DOHH2 (cell line): Measurements from ENCODE around the gene MUC13.

Experiments
- EZH2phosphoT487 ChIP-seq: fragments of 200-600 bp; sonication (generic); IDR thresholded peaks from 2 replicates; pipeline ENCODE4 v1.6.1; 2017; ENCODE audit warnings: borderline replicate concordance, mild to moderate bottlenecking, antibody characterized with exemption, low read length, moderate library complexity, mixed read lengths
- TF ChIP-seq, protein P1 (sequence below): fragments of 200-600 bp; sonication (generic); IDR thresholded peaks from one replicate; pipeline ENCODE4 v1.5.1; 2014; ENCODE audit warnings: antibody characterized with exemption, mild to moderate bottlenecking, low read depth, low read length; ENCODE audit not compliant: poor library complexity, severe bottlenecking

DNA sequence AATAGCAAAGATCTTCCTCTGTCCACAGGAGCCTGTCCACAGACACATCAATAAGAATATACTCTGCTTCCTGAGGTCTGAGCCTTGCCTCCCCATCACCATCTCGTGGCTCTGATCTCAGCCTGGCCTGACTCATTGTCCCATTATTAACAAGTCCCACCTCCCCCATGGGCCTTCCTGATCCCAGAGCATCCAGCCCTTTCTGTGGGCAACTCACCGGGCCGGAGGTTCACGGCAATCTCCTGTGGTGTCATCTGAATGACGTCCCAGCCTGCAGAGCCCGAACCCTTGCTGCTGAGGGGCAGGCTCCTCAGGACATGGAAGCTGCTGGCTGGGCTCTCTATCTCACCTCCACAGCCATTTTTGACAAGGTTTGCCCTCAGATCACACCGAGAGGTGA, 75.5 kb downstream of the MUC13 start:
- TF ChIP-seq, protein P1, sequence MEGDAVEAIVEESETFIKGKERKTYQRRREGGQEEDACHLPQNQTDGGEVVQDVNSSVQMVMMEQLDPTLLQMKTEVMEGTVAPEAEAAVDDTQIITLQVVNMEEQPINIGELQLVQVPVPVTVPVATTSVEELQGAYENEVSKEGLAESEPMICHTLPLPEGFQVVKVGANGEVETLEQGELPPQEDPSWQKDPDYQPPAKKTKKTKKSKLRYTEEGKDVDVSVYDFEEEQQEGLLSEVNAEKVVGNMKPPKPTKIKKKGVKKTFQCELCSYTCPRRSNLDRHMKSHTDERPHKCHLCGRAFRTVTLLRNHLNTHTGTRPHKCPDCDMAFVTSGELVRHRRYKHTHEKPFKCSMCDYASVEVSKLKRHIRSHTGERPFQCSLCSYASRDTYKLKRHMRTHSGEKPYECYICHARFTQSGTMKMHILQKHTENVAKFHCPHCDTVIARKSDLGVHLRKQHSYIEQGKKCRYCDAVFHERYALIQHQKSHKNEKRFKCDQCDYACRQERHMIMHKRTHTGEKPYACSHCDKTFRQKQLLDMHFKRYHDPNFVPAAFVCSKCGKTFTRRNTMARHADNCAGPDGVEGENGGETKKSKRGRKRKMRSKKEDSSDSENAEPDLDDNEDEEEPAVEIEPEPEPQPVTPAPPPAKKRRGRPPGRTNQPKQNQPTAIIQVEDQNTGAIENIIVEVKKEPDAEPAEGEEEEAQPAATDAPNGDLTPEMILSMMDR: no peak
- TF ChIP-seq EZH2phosphoT487: no peak
